ENCODE results near the gene TOM1L2. TPM values are rescaled to one million over a fixed set of nuclear protein-coding genes. Genes with fewer than 3 reads are reported as not detected.

The TOM1L2 gene
- polyA plus RNA-seq, 1 donor from 2014 or later, result 40.9 TPM

DNA sequence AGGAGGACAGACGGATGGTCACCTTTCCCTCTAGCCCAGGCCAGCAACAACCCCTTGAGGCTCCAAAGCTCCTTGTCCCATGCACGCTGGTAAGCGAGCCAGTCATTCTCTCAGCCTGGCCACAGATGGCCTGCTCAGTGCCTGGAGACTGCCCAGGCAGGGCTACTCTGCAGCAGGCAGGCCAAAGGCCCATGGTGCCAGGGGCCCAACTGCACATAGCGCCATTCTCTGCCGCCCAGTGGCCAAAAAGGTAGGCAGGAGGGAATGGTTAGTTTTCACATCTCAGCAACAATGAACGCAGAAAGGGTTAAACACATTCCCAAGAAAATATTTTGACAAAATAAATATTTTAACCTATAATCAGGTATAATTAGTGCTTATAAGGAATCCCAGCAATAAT, 127.7 kb downstream of the TOM1L2 start:
- no peaks in the 10 kb centered on the region for H3K9me3 ChIP-seq (ENCODE audit: low read length)
- H3K27ac ChIP-seq (ENCODE audit: low read length), result no peak overlapping the region
- no peaks in the 10 kb centered on the region for H4K20me1 ChIP-seq (ENCODE audit: insufficient read depth)
- no peaks in the 10 kb centered on the region for H3K79me2 ChIP-seq (replicated peaks; ENCODE audit: insufficient read depth, low read length)
- no peak overlapping the region for H3K4me2 ChIP-seq (ENCODE audit: low read length)
- no peak overlapping the region for H2AFZ ChIP-seq (ENCODE audit: low read depth, low read length)
- H3K4me3 ChIP-seq (ENCODE audit: low read length), result no peak overlapping the region
- H3K27me3 ChIP-seq (ENCODE audit: insufficient read depth, low read depth, low read length), result no peaks in the 10 kb centered on the region
- TF ChIP-seq TAF1 (IDR thresholded peaks at IDR 0.05; ENCODE audit: low read depth), result no peak
- no peak for TF ChIP-seq EZH2 (IDR thresholded peaks at IDR 0.05; ENCODE audit: borderline replicate concordance, insufficient read depth, low read length, poor library complexity, severe bottlenecking)
- TF ChIP-seq, protein P1, sequence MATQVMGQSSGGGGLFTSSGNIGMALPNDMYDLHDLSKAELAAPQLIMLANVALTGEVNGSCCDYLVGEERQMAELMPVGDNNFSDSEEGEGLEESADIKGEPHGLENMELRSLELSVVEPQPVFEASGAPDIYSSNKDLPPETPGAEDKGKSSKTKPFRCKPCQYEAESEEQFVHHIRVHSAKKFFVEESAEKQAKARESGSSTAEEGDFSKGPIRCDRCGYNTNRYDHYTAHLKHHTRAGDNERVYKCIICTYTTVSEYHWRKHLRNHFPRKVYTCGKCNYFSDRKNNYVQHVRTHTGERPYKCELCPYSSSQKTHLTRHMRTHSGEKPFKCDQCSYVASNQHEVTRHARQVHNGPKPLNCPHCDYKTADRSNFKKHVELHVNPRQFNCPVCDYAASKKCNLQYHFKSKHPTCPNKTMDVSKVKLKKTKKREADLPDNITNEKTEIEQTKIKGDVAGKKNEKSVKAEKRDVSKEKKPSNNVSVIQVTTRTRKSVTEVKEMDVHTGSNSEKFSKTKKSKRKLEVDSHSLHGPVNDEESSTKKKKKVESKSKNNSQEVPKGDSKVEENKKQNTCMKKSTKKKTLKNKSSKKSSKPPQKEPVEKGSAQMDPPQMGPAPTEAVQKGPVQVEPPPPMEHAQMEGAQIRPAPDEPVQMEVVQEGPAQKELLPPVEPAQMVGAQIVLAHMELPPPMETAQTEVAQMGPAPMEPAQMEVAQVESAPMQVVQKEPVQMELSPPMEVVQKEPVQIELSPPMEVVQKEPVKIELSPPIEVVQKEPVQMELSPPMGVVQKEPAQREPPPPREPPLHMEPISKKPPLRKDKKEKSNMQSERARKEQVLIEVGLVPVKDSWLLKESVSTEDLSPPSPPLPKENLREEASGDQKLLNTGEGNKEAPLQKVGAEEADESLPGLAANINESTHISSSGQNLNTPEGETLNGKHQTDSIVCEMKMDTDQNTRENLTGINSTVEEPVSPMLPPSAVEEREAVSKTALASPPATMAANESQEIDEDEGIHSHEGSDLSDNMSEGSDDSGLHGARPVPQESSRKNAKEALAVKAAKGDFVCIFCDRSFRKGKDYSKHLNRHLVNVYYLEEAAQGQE (IDR thresholded peaks at IDR 0.05; ENCODE audit: borderline replicate concordance), result no peak
- TF ChIP-seq POLR2AphosphoS5 (IDR thresholded peaks at IDR 0.05), result no peak
- TF ChIP-seq EP300 (conservative IDR thresholded peaks at IDR 0.05; ENCODE audit: poor library complexity, severe bottlenecking), result no peak
- no peak for TF ChIP-seq SMC3 (conservative IDR thresholded peaks at IDR 0.05; ENCODE audit: poor library complexity)
- TF ChIP-seq, protein P2, sequence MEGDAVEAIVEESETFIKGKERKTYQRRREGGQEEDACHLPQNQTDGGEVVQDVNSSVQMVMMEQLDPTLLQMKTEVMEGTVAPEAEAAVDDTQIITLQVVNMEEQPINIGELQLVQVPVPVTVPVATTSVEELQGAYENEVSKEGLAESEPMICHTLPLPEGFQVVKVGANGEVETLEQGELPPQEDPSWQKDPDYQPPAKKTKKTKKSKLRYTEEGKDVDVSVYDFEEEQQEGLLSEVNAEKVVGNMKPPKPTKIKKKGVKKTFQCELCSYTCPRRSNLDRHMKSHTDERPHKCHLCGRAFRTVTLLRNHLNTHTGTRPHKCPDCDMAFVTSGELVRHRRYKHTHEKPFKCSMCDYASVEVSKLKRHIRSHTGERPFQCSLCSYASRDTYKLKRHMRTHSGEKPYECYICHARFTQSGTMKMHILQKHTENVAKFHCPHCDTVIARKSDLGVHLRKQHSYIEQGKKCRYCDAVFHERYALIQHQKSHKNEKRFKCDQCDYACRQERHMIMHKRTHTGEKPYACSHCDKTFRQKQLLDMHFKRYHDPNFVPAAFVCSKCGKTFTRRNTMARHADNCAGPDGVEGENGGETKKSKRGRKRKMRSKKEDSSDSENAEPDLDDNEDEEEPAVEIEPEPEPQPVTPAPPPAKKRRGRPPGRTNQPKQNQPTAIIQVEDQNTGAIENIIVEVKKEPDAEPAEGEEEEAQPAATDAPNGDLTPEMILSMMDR (IDR thresholded peaks at IDR 0.05; ENCODE audit: poor library complexity, severe bottlenecking), result no peak
- no peak for TF ChIP-seq RAD21 (conservative IDR thresholded peaks at IDR 0.05)
- no peaks in the 10 kb centered on the region for H3F3A ChIP-seq (ENCODE audit: insufficient read depth, low read length, poor library complexity, severe bottlenecking)
- no peak overlapping the region for H3K9ac ChIP-seq (ENCODE audit: low read length)
- no peaks in the 10 kb centered on the region for H3K9me2 ChIP-seq (ENCODE audit: insufficient read depth, low read length)
- H3K36me3 ChIP-seq (ENCODE audit: insufficient read depth, low read length), result no peaks in the 10 kb centered on the region

DNA sequence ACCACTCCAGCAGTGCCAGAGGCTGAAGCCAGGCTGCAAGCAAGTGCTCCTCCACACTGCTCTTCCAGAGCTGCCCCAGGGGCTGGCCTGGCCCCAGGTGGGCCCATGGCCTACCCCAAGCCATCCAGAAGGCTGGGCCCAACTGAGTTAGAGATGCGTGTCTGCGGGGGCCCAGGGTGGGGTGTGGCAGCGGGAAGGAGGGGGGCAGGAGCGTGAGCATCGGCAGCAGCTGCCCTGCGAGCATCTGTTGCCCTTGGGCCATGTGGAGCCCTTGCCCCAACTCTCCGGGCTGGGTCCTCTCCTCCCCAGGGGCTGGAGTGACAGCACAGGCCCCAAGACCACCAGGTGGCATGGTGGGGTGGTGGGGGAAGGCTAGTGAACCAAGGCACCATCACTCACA, 128.1 kb downstream of the TOM1L2 start:
- Histone ChIP-seq H4K20me1 (ENCODE audit: insufficient read depth) (no peaks in the 10 kb centered on the region), H3K27me3 (ENCODE audit: insufficient read depth, low read depth, low read length) (no peaks in the 10 kb centered on the region), H3F3A (ENCODE audit: insufficient read depth, low read length, poor library complexity, severe bottlenecking) (no peaks in the 10 kb centered on the region), H3K9ac (ENCODE audit: low read length) (no peak overlapping the region), H3K9me3 (ENCODE audit: low read length) (no peaks in the 10 kb centered on the region), H3K4me3 (ENCODE audit: low read length) (no peak overlapping the region), H3K36me3 (ENCODE audit: insufficient read depth, low read length) (no peaks in the 10 kb centered on the region), H3K27ac (ENCODE audit: low read length) (no peak overlapping the region), H3K79me2 (replicated peaks; ENCODE audit: insufficient read depth, low read length) (no peaks in the 10 kb centered on the region), H3K4me2 (ENCODE audit: low read length) (no peak overlapping the region), H3K9me2 (ENCODE audit: insufficient read depth, low read length) (no peaks in the 10 kb centered on the region), H2AFZ (ENCODE audit: low read depth, low read length) (no peak overlapping the region)
- no peak for TF ChIP-seq EP300 (conservative IDR thresholded peaks at IDR 0.05; ENCODE audit: poor library complexity, severe bottlenecking)
- no peak for TF ChIP-seq POLR2AphosphoS5 (IDR thresholded peaks at IDR 0.05)
- TF ChIP-seq RAD21 (conservative IDR thresholded peaks at IDR 0.05), result no peak
- TF ChIP-seq MXI1 (conservative IDR thresholded peaks at IDR 0.05; ENCODE audit: poor library complexity, severe bottlenecking), result no peak
- TF ChIP-seq, protein P1 (IDR thresholded peaks at IDR 0.05; ENCODE audit: borderline replicate concordance), result no peak
- TF ChIP-seq SMC3 (conservative IDR thresholded peaks at IDR 0.05; ENCODE audit: poor library complexity), result no peak
- TF ChIP-seq, protein P2 (IDR thresholded peaks at IDR 0.05; ENCODE audit: poor library complexity, severe bottlenecking), result no peak
- no peak for TF ChIP-seq TAF1 (IDR thresholded peaks at IDR 0.05; ENCODE audit: low read depth)
- no peak for TF ChIP-seq EZH2 (IDR thresholded peaks at IDR 0.05; ENCODE audit: borderline replicate concordance, insufficient read depth, low read length, poor library complexity, severe bottlenecking)

Data from neural cell (in vitro differentiated cells).